Endodermal cell (in vitro differentiated cells): Measurements from ENCODE around the gene NT5DC1. TPM values are rescaled to one million over a fixed set of nuclear protein-coding genes. Genes with fewer than 3 reads are reported as not detected.

Source experiments
- DNase-seq: peaks from one replicate; pipeline ENCODE4 v3.0.0-alpha.2; 2017
- H3K27ac ChIP-seq: 2 replicates; pipeline ENCODE4 v1.5.1; 2013; ENCODE audit warnings: mild to moderate bottlenecking, low read depth, low read length, moderate library complexity
- H3K27me3 ChIP-seq: 2 replicates; pipeline ENCODE4 v1.6.1; 2013; ENCODE audit warnings: mild to moderate bottlenecking, low read length, moderate library complexity; ENCODE audit not compliant: insufficient read depth, control insufficient read depth, poor library complexity, severe bottlenecking
- H3K36me3 ChIP-seq: 2 replicates; pipeline ENCODE4 v1.7.0; 2013; ENCODE audit warnings: mild to moderate bottlenecking, low read length, moderate library complexity; ENCODE audit not compliant: control insufficient read depth, insufficient read depth
- H3K4me1 ChIP-seq: one replicate; pipeline ENCODE4 v1.7.0; 2013; ENCODE audit warnings: low read length; ENCODE audit not compliant: control insufficient read depth, insufficient read depth
- H3K4me3 ChIP-seq: 2 replicates; pipeline ENCODE4 v1.5.1; 2013; ENCODE audit warnings: mild to moderate bottlenecking, low read length, moderate library complexity
- H3K9ac ChIP-seq: 2 replicates; pipeline ENCODE4 v1.6.1; 2013; ENCODE audit warnings: mild to moderate bottlenecking, low read length, moderate library complexity; ENCODE audit not compliant: poor library complexity, severe bottlenecking; ENCODE audit errors: extremely low read depth
- H3K9me3 ChIP-seq: 2 replicates; pipeline ENCODE4 v1.6.1; 2013; ENCODE audit warnings: mild to moderate bottlenecking, low read length, moderate library complexity; ENCODE audit not compliant: control insufficient read depth
- H3K27ac Mint-ChIP-seq: 2 replicates; pipeline ENCODE4 v1.8.0; 2020; ENCODE audit warnings: mixed read lengths
- H3K27me3 Mint-ChIP-seq: 2 replicates; pipeline ENCODE4 v1.8.0; 2021; ENCODE audit warnings: mild to moderate bottlenecking, mixed read lengths; ENCODE audit not compliant: insufficient read depth
- H3K36me3 Mint-ChIP-seq: 2 replicates; pipeline ENCODE4 v1.8.0; 2020; ENCODE audit warnings: low read depth, mixed read lengths
- H3K4me1 Mint-ChIP-seq: 2 replicates; pipeline ENCODE4 v1.8.0; 2020; ENCODE audit warnings: mixed read lengths
- H3K4me3 Mint-ChIP-seq: 2 replicates; pipeline ENCODE4 v1.8.0; 2020; ENCODE audit warnings: mild to moderate bottlenecking, moderate library complexity, mixed read lengths
- H3K9me3 Mint-ChIP-seq: 2 replicates; pipeline ENCODE4 v1.8.0; 2020; ENCODE audit warnings: mild to moderate bottlenecking, mixed read lengths
- WGBS, 2 experiments: methylation state at CpG; one replicate each; pipeline versions ENCODE4 v1.1.5 to v1.1.7; 2013; ENCODE audit warnings: missing lambda C conversion rate in 2 of 2, mixed read lengths in 1 of 2; ENCODE audit not compliant: insufficient coverage in 1 of 2, insufficient read length in 1 of 2; 5-methylcytosine and 5-hydroxymethylcytosine counted together
- total RNA-seq, 2 donors: library from RNA; stranded (reverse); fragmentation: NEBNext Ultra II Directional in 1 of 2; extraction: Animal tissue kit (Norgen Biotek cat#: 25700) in 1 of 2; gene quantifications; 2 replicates in 1 of 2; 3 replicates in 1 of 2; pipeline ENCODE4 v1.2.1, GENCODE V29; 2021
- TF ChIP-seq, protein P1 (sequence below): fragments of 200-600 bp; sonication (generic); conservative IDR thresholded peaks from 2 replicates; pipeline ENCODE4 v1.5.0; 2021; ENCODE audit warnings: antibody characterized with exemption, mild to moderate bottlenecking

The NT5DC1 gene
- total RNA-seq, 2 donors from 2014 or later: 83.0 to 136 TPM

DNA sequence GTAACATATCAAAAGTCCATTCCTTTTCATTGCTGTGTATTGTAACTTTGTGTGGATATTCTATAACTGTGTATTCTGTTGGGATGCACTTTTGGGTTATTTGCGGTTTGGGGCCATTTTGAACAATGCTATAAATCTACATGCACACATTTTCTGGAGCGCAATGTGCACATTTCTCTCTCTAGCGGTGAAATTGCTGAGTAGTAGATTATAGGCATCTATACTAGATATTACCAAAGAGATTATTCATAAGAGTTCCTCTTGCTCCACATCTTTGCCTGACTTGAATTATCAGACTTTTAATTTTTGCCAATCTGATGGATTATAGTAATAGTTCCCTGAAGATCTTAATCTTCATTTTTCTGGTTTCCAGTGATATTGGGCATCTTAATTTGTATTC is 21.7 kb upstream of the NT5DC1 start:
- H3K27ac Mint-ChIP-seq: no peak overlapping the region
- H3K4me3 Mint-ChIP-seq: no peak overlapping the region
- Histone ChIP-seq H3K36me3 (no peaks in the 10 kb centered on the region), H3K9ac (no peak overlapping the region), H3K4me3 (no peak overlapping the region), H3K4me1 (peaks cover 7% of the 10 kb centered on the region), H3K9me3 (no peaks in the 10 kb centered on the region), H3K27me3 (no peaks in the 10 kb centered on the region), H3K27ac (no peak overlapping the region)
- peaks cover 4% of the 10 kb centered on the region for H3K4me1 Mint-ChIP-seq
- H3K9me3 Mint-ChIP-seq: no peaks in the 10 kb centered on the region
- TF ChIP-seq, protein P1, sequence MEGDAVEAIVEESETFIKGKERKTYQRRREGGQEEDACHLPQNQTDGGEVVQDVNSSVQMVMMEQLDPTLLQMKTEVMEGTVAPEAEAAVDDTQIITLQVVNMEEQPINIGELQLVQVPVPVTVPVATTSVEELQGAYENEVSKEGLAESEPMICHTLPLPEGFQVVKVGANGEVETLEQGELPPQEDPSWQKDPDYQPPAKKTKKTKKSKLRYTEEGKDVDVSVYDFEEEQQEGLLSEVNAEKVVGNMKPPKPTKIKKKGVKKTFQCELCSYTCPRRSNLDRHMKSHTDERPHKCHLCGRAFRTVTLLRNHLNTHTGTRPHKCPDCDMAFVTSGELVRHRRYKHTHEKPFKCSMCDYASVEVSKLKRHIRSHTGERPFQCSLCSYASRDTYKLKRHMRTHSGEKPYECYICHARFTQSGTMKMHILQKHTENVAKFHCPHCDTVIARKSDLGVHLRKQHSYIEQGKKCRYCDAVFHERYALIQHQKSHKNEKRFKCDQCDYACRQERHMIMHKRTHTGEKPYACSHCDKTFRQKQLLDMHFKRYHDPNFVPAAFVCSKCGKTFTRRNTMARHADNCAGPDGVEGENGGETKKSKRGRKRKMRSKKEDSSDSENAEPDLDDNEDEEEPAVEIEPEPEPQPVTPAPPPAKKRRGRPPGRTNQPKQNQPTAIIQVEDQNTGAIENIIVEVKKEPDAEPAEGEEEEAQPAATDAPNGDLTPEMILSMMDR: no peak
- no peaks in the 10 kb centered on the region for H3K27me3 Mint-ChIP-seq
- DNase-seq: no peak
- 100% methylated on average over 1 of the region's 3 CpGs; no CpG with 5 or more reads in 1 of the 2 experiments for WGBS, 2 experiments
- H3K36me3 Mint-ChIP-seq: no peaks in the 10 kb centered on the region

DNA sequence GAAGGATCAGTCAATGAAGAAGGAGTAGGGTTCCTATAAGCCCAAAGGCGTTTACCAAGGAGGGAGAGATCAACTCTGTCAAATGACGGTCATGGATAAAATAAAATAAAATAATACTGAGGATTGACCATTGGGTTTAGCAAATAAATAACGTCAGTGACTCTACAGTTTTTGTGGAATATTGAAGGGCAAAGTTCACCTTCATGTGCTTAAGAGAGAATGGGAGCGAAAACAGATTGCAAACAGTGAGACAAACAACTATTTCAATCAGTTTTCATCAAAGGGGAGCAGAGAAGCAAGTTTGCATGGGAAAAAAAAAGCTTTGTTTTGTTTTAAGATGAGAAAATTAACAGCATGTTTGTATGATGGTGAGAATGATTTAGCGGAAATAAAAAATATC is 17.6 kb upstream of the NT5DC1 start:
- no peaks in the 10 kb centered on the region for H3K4me1 Mint-ChIP-seq
- Histone ChIP-seq H3K4me1 (no peaks in the 10 kb centered on the region), H3K27ac (no peak overlapping the region), H3K27me3 (no peaks in the 10 kb centered on the region), H3K36me3 (no peaks in the 10 kb centered on the region), H3K9ac (no peak overlapping the region), H3K9me3 (no peaks in the 10 kb centered on the region), H3K4me3 (no peak overlapping the region)
- H3K4me3 Mint-ChIP-seq: no peak overlapping the region
- no peak for DNase-seq
- WGBS, 2 experiments: 87 to 90% methylated on average over 3 to 5 of the region's 5 CpGs
- no peaks in the 10 kb centered on the region for H3K9me3 Mint-ChIP-seq
- TF ChIP-seq, protein P1: no peak
- H3K27me3 Mint-ChIP-seq: no peaks in the 10 kb centered on the region
- H3K36me3 Mint-ChIP-seq: no peaks in the 10 kb centered on the region
- H3K27ac Mint-ChIP-seq: no peak overlapping the region

DNA sequence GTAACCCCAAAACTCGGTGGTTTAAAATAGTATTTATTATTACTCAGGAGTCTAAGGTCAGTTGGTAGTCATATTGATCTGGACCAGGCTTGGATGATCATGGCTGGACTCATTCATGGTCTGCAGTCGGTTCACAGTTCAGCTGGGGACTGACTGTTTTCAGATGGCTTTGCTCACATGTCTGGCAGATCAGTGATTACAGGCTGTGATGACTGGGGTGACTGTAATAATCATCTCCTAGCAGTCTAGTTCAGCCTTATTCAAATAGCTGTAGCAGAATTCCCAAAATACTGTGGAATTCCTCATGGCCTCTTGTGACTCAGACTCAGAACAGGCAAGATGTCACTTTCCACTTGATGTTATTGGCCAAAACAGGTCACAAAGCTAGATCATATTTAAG is 16.4 kb upstream of the NT5DC1 start:
- DNase-seq: no peak
- TF ChIP-seq, protein P1: no peak
- H3K9me3 ChIP-seq: peaks cover 1% of the 10 kb centered on the region
- no peak overlapping the region for H3K4me3 ChIP-seq
- Mint-ChIP-seq H3K9me3 (no peaks in the 10 kb centered on the region), H3K4me1 (no peaks in the 10 kb centered on the region), H3K4me3 (no peak overlapping the region), H3K27me3 (no peaks in the 10 kb centered on the region), H3K36me3 (no peaks in the 10 kb centered on the region), H3K27ac (no peak overlapping the region)
- no peak overlapping the region for H3K9ac ChIP-seq
- H3K4me1 ChIP-seq: no peaks in the 10 kb centered on the region
- no peaks in the 10 kb centered on the region for H3K36me3 ChIP-seq
- 95 to 100% methylated on average over 2 of the region's 2 CpGs for WGBS, 2 experiments
- no peaks in the 10 kb centered on the region for H3K27me3 ChIP-seq
- H3K27ac ChIP-seq: no peak overlapping the region
